HepG2 (cell line): ENCODE data around the gene SHROOM1. TPM values are rescaled to one million over a fixed set of nuclear protein-coding genes. Genes with fewer than 3 reads are reported as not detected.

Experiments used
- ARID5B ChIP-seq: IDR thresholded peaks from 2 replicates; pipeline ENCODE4 v1.4.0; 2020; ENCODE audit warnings: mild to moderate bottlenecking, missing genetic modification reagents
- FOXP4 ChIP-seq: sonication (generic); formaldehyde crosslinking; IDR thresholded peaks from 2 replicates; pipeline ENCODE4 v1.4.0; 2020; ENCODE audit warnings: missing genetic modification reagents
- GATAD1 ChIP-seq: IDR thresholded peaks from 2 replicates; pipeline ENCODE4 v1.6.1; 2016; ENCODE audit warnings: missing genetic modification reagents, missing compliant biosample characterization
- HHEX ChIP-seq: IDR thresholded peaks from 2 replicates; pipeline ENCODE4 v1.6.1; 2016; ENCODE audit warnings: control low read depth
- HNF4G ChIP-seq, 2 experiments: sonication (generic) in 1 of 2; formaldehyde crosslinking in 1 of 2; IDR thresholded peaks; 2 replicates each; pipeline versions ENCODE4 v1.4.0 to v1.6.1; 2011 to 2020; ENCODE audit warnings: borderline replicate concordance in 2 of 2, low read depth in 2 of 2, mild to moderate bottlenecking in 2 of 2, low read length in 1 of 2, missing genetic modification reagents in 1 of 2, moderate library complexity in 1 of 2
- IRF9 ChIP-seq: sonication (generic); formaldehyde crosslinking; IDR thresholded peaks from 2 replicates; pipeline ENCODE4 v1.8.0; 2022; ENCODE audit warnings: missing genetic modification reagents, mild to moderate bottlenecking, borderline replicate concordance
- KAT8 ChIP-seq: IDR thresholded peaks from 2 replicates; pipeline ENCODE4 v1.6.1; 2016; ENCODE audit warnings: missing genetic modification reagents, missing compliant biosample characterization
- KDM4B ChIP-seq: sonication (generic); formaldehyde crosslinking; IDR thresholded peaks from 2 replicates; pipeline ENCODE4 v1.4.0; 2020; ENCODE audit warnings: missing genetic modification reagents
- MED8 ChIP-seq: sonication (generic); formaldehyde crosslinking; IDR thresholded peaks from 2 replicates; pipeline ENCODE4 v1.8.1; 2023; ENCODE audit warnings: mild to moderate bottlenecking, missing genetic modification reagents; ENCODE audit not compliant: insufficient replicate concordance
- MTA1 ChIP-seq: sonication (generic); formaldehyde crosslinking; IDR thresholded peaks from 2 replicates; pipeline ENCODE4 v1.4.0; 2020; ENCODE audit warnings: missing genetic modification reagents, mild to moderate bottlenecking, borderline replicate concordance
- MTF1 ChIP-seq: sonication (generic); formaldehyde crosslinking; IDR thresholded peaks from 2 replicates; pipeline ENCODE4 v1.5.0; 2020; ENCODE audit warnings: missing genetic modification reagents
- NPAS2 ChIP-seq: sonication (generic); formaldehyde crosslinking; IDR thresholded peaks from 2 replicates; pipeline ENCODE4 v1.8.0; 2022; ENCODE audit warnings: mild to moderate bottlenecking, missing genetic modification reagents, borderline replicate concordance
- NR2F2 ChIP-seq: IDR thresholded peaks from 2 replicates; pipeline ENCODE4 v1.6.1; 2012; ENCODE audit warnings: low read depth, inconsistent platforms, borderline replicate concordance
- REL ChIP-seq: sonication (generic); formaldehyde crosslinking; conservative IDR thresholded peaks from 2 replicates; pipeline ENCODE4 v1.8.0; 2022; ENCODE audit warnings: mild to moderate bottlenecking, missing genetic modification reagents, moderate library complexity
- ZBTB7A ChIP-seq: sonication (generic); formaldehyde crosslinking; IDR thresholded peaks from 2 replicates; pipeline ENCODE4 v1.8.0; 2022; ENCODE audit warnings: mild to moderate bottlenecking, missing genetic modification reagents
- ZNF572 ChIP-seq: sonication (generic); formaldehyde crosslinking; IDR thresholded peaks from 2 replicates; pipeline ENCODE4 v1.5.1; 2020; ENCODE audit warnings: mild to moderate bottlenecking, missing genetic modification reagents
- polyA plus RNA-seq, 8 experiments: library from polyadenylated mRNA; depleted of rRNA in 3 of 8; stranded (reverse) in 7 of 8; unstranded in 1 of 8; fragments of >200 nt; fragmentation: Illumina TruSeq in 4 of 8; extraction: Trizol in 4 of 8; gene quantifications; 2 replicates each; pipeline versions ENCODE4 v1.2.1 to v1.2.3, GENCODE V29; 2011 to 2016; ENCODE audit warnings: low read depth in 4 of 8, missing spikeins in 1 of 8, mixed read lengths in 1 of 8; ENCODE audit not compliant: insufficient read depth in 1 of 8
- total RNA-seq, 5 experiments: library from RNA; depleted of rRNA; stranded (reverse); fragments of >200 nt; fragmentation: Illumina TruSeq; extraction: Trizol; gene quantifications; 2 replicates each; pipeline ENCODE4 v1.2.3, GENCODE V29; 2016; ENCODE audit warnings: low read depth in 1 of 5

Gene SHROOM1
- total and polyA plus RNA-seq, 2 of the 13 experiments (the other 11 are each of a cell fraction or from before 2014, with no cell fraction given): 18.2 to 25.7 TPM

- TF ChIP-seq FOXP4 (CRISPR knock-in tag) (no peak), ZBTB7A (CRISPR knock-in tag) (0 out of 2 replicates have a peak, but pooled peaks have one; percentile 28), ARID5B (CRISPR knock-in tag) (no peak), MTA1 (CRISPR knock-in tag) (0 out of 2 replicates have a peak, but pooled peaks have one; percentile 23), REL (CRISPR knock-in tag) (no peak), HHEX (no peak), NPAS2 (0 out of 2 replicates have a peak, but pooled peaks have one; percentile 14), NR2F2 (no peak), ZNF572 (CRISPR knock-in tag) (no peak), KDM4B (no peak), MED8 (CRISPR knock-in tag) (no peak), GATAD1 (CRISPR knock-in tag) (no peak), MTF1 (CRISPR knock-in tag) (no peak), IRF9 (CRISPR knock-in tag) (0 out of 2 replicates have a peak, but pooled peaks have one; percentile 10), KAT8 (CRISPR knock-in tag) (no peak), HNF4G (IDR thresholded peaks at IDR 0.05; ENCODE audit: borderline replicate concordance, low read depth, low read length) (no peak), HNF4G (CRISPR knock-in tag; IDR thresholded peaks at IDR 0.05; ENCODE audit: borderline replicate concordance, low read depth) (no peak)
Measured at GRCh38 chr5:132831095-132831860, 831 bp upstream of the SHROOM1 start (continued).
